ENCODE results near the gene MLC1.

MLC1 gene

GRCh38 chr22:50046481-50047245 lies 38.6 kb downstream of the MLC1 start:
- H3K4me1 ChIP-seq (ENCODE audit: control extremely low read depth in 1 of 4, control insufficient read depth in 4 of 4, insufficient read depth in 4 of 4, low read length in 3 of 4), result peaks cover 0 to 22% (median 19%) of the 10 kb centered on the region in 4 experiments
- DNase-seq, result no peak
- H3K4me3 ChIP-seq (ENCODE audit: control insufficient read depth in 1 of 7, extremely low read depth in 1 of 7, insufficient read depth in 4 of 7, low read depth in 2 of 7, low read length in 6 of 7), result no peak overlapping the region
- H3K36me3 ChIP-seq (ENCODE audit: control insufficient read depth in 4 of 4, insufficient read depth in 4 of 4, low read length in 3 of 4), result no peaks in the 10 kb centered on the region
- ChIA-PET POLR2A (no interaction called here), CTCF (interaction anchor here (1.2 kb wide), 1 partner anchor 40 kb away, joined by 4 read pairs; no protein-coding TSS in a partner anchor)
- no peak overlapping the region for H3K27ac ChIP-seq (ENCODE audit: insufficient read depth in 1 of 2, low read depth in 1 of 2, low read length in 2 of 2, poor library complexity in 1 of 2, severe bottlenecking in 2 of 2)
- WGBS (ENCODE audit: insufficient coverage), result 98% methylated on average over 14 of the region's 27 CpGs
- no peaks in the 10 kb centered on the region for H3K9me3 ChIP-seq (ENCODE audit: control extremely low read depth in 1 of 5, control insufficient read depth in 4 of 5, insufficient read depth in 2 of 5, low read depth in 1 of 5, low read length in 4 of 5)
- H3K27me3 ChIP-seq (replicated peaks in 2 of 5; ENCODE audit: control insufficient read depth in 4 of 5, insufficient read depth in 5 of 5, low read length in 4 of 5), result no peaks in the 10 kb centered on the region

GRCh38 chr22:50046019-50046415 lies 39.2 kb downstream of the MLC1 start:
- POLR2A ChIA-PET, result no interaction called here
- no peaks in the 10 kb centered on the region for H3K27me3 ChIP-seq (replicated peaks in 2 of 5; ENCODE audit: control insufficient read depth in 4 of 5, insufficient read depth in 5 of 5, low read length in 4 of 5)
- no peak for DNase-seq
- H3K9me3 ChIP-seq (ENCODE audit: control extremely low read depth in 1 of 5, control insufficient read depth in 4 of 5, insufficient read depth in 2 of 5, low read depth in 1 of 5, low read length in 4 of 5), result no peaks in the 10 kb centered on the region
- H3K4me1 ChIP-seq (ENCODE audit: control extremely low read depth in 1 of 4, control insufficient read depth in 4 of 4, insufficient read depth in 4 of 4, low read length in 3 of 4), result peaks cover 0 to 24% (median 20%) of the 10 kb centered on the region in 4 experiments
- CTCF ChIA-PET, result interaction anchor here (1.2 kb wide), 1 partner anchor 40 kb away, joined by 4 read pairs; no protein-coding TSS in a partner anchor
- H3K27ac ChIP-seq (ENCODE audit: insufficient read depth in 1 of 2, low read depth in 1 of 2, low read length in 2 of 2, poor library complexity in 1 of 2, severe bottlenecking in 2 of 2), result no peak overlapping the region
- no peaks in the 10 kb centered on the region for H3K36me3 ChIP-seq (ENCODE audit: control insufficient read depth in 4 of 4, insufficient read depth in 4 of 4, low read length in 3 of 4)
- WGBS (ENCODE audit: insufficient coverage), result 94% methylated on average over 12 of the region's 19 CpGs
- no peak overlapping the region for H3K4me3 ChIP-seq (ENCODE audit: control insufficient read depth in 1 of 7, extremely low read depth in 1 of 7, insufficient read depth in 4 of 7, low read depth in 2 of 7, low read length in 6 of 7)

- Histone ChIP-seq H3K36me3 (ENCODE audit: control insufficient read depth in 4 of 4, insufficient read depth in 4 of 4, low read length in 3 of 4) (no peaks in the 10 kb centered on the region), H3K27me3 (replicated peaks in 2 of 5; ENCODE audit: control insufficient read depth in 4 of 5, insufficient read depth in 5 of 5, low read length in 4 of 5) (no peaks in the 10 kb centered on the region), H3K27ac (ENCODE audit: insufficient read depth in 1 of 2, low read depth in 1 of 2, low read length in 2 of 2, poor library complexity in 1 of 2, severe bottlenecking in 2 of 2) (no peak overlapping the region), H3K4me3 (ENCODE audit: control insufficient read depth in 1 of 7, extremely low read depth in 1 of 7, insufficient read depth in 4 of 7, low read depth in 2 of 7, low read length in 6 of 7) (peak overlapping the region in 3 of 7 experiments; percentile 19 to 59 (median 32)), H3K9me3 (ENCODE audit: control extremely low read depth in 1 of 5, control insufficient read depth in 4 of 5, insufficient read depth in 2 of 5, low read depth in 1 of 5, low read length in 4 of 5) (no peaks in the 10 kb centered on the region), H3K4me1 (ENCODE audit: control extremely low read depth in 1 of 4, control insufficient read depth in 4 of 4, insufficient read depth in 4 of 4, low read length in 3 of 4) (peaks cover 0 to 24% (median 20%) of the 10 kb centered on the region in 4 experiments)
- 91% methylated on average over 28 of the region's 35 CpGs for WGBS (ENCODE audit: insufficient coverage)
- POLR2A ChIA-PET, result interaction anchor here (0.5 to 1.8 kb wide), 2 partner anchors 11 to 277 kb away, joined by 4 to 6 read pairs; no protein-coding TSS in a partner anchor
- CTCF ChIA-PET, result interaction anchor here (1.2 kb wide), 1 partner anchor 41 kb away, joined by 4 read pairs; no protein-coding TSS in a partner anchor
- DNase-seq, result no peak
These were observed 39.8 kb downstream of the MLC1 start for GRCh38 chr22:50045211-50046018.

- ChIA-PET POLR2A (interaction anchor here (0.5 to 1.8 kb wide), 2 partner anchors 10 to 277 kb away, joined by 4 to 6 read pairs; no protein-coding TSS in a partner anchor), CTCF (no interaction called here)
- DNase-seq, result peak in 2 of 3 donors; percentile 71 to 81
- Histone ChIP-seq H3K4me3 (ENCODE audit: control insufficient read depth in 1 of 7, extremely low read depth in 1 of 7, insufficient read depth in 4 of 7, low read depth in 2 of 7, low read length in 6 of 7) (peak overlapping the region in 4 of 7 experiments; percentile 19 to 59 (median 30)), H3K36me3 (ENCODE audit: control insufficient read depth in 4 of 4, insufficient read depth in 4 of 4, low read length in 3 of 4) (no peaks in the 10 kb centered on the region), H3K4me1 (ENCODE audit: control extremely low read depth in 1 of 4, control insufficient read depth in 4 of 4, insufficient read depth in 4 of 4, low read length in 3 of 4) (peaks cover 0 to 24% (median 20%) of the 10 kb centered on the region in 4 experiments), H3K27ac (ENCODE audit: insufficient read depth in 1 of 2, low read depth in 1 of 2, low read length in 2 of 2, poor library complexity in 1 of 2, severe bottlenecking in 2 of 2) (no peak overlapping the region), H3K27me3 (replicated peaks in 2 of 5; ENCODE audit: control insufficient read depth in 4 of 5, insufficient read depth in 5 of 5, low read length in 4 of 5) (no peaks in the 10 kb centered on the region), H3K9me3 (ENCODE audit: control extremely low read depth in 1 of 5, control insufficient read depth in 4 of 5, insufficient read depth in 2 of 5, low read depth in 1 of 5, low read length in 4 of 5) (peaks cover 0 to 5% (median under 1%) of the 10 kb centered on the region in 5 experiments)
- 3% methylated on average over 24 of the region's 30 CpGs for WGBS (ENCODE audit: insufficient coverage)
These were observed 40.6 kb downstream of the MLC1 start for GRCh38 chr22:50044485-50045118.

- Histone ChIP-seq H3K27me3 (replicated peaks in 2 of 5; ENCODE audit: control insufficient read depth in 4 of 5, insufficient read depth in 5 of 5, low read length in 4 of 5) (no peaks in the 10 kb centered on the region), H3K27ac (ENCODE audit: insufficient read depth in 1 of 2, low read depth in 1 of 2, low read length in 2 of 2, poor library complexity in 1 of 2, severe bottlenecking in 2 of 2) (no peak overlapping the region), H3K36me3 (ENCODE audit: control insufficient read depth in 4 of 4, insufficient read depth in 4 of 4, low read length in 3 of 4) (no peaks in the 10 kb centered on the region), H3K9me3 (ENCODE audit: control extremely low read depth in 1 of 5, control insufficient read depth in 4 of 5, insufficient read depth in 2 of 5, low read depth in 1 of 5, low read length in 4 of 5) (peaks cover 0 to 15% (median 4%) of the 10 kb centered on the region in 5 experiments), H3K4me3 (ENCODE audit: control insufficient read depth in 1 of 7, extremely low read depth in 1 of 7, insufficient read depth in 4 of 7, low read depth in 2 of 7, low read length in 6 of 7) (peak overlapping the region in 1 of 7 experiments; percentile 11), H3K4me1 (ENCODE audit: control extremely low read depth in 1 of 4, control insufficient read depth in 4 of 4, insufficient read depth in 4 of 4, low read length in 3 of 4) (peaks cover 0 to 27% (median 20%) of the 10 kb centered on the region in 4 experiments)
- CTCF ChIA-PET, result interaction anchor here (0.8 to 1.8 kb wide), 3 partner anchors 11 to 171 kb away, joined by 3 to 7 read pairs (median 4); partner anchors contain the start of gene MLC1
- POLR2A ChIA-PET, result interaction anchor here (0.6 to 1.5 kb wide), 2 partner anchors 11 to 44 kb away, joined by 3 read pairs; partner anchors contain the start of gene MLC1
- 80% methylated on average over 15 of the region's 17 CpGs for WGBS (ENCODE audit: insufficient coverage)
- DNase-seq, result no peak
These were observed 43.7 kb downstream of the MLC1 start for GRCh38 chr22:50041361-50042065.

- Histone ChIP-seq H3K36me3 (ENCODE audit: control insufficient read depth in 4 of 4, insufficient read depth in 4 of 4, low read length in 3 of 4) (no peaks in the 10 kb centered on the region), H3K9me3 (ENCODE audit: control extremely low read depth in 1 of 5, control insufficient read depth in 4 of 5, insufficient read depth in 2 of 5, low read depth in 1 of 5, low read length in 4 of 5) (peaks cover 0 to 15% (median 4%) of the 10 kb centered on the region in 5 experiments), H3K27ac (ENCODE audit: insufficient read depth in 1 of 2, low read depth in 1 of 2, low read length in 2 of 2, poor library complexity in 1 of 2, severe bottlenecking in 2 of 2) (no peak overlapping the region), H3K4me3 (ENCODE audit: control insufficient read depth in 1 of 7, extremely low read depth in 1 of 7, insufficient read depth in 4 of 7, low read depth in 2 of 7, low read length in 6 of 7) (no peak overlapping the region), H3K4me1 (ENCODE audit: control extremely low read depth in 1 of 4, control insufficient read depth in 4 of 4, insufficient read depth in 4 of 4, low read length in 3 of 4) (peaks cover 0 to 35% (median 24%) of the 10 kb centered on the region in 4 experiments), H3K27me3 (replicated peaks in 2 of 5; ENCODE audit: control insufficient read depth in 4 of 5, insufficient read depth in 5 of 5, low read length in 4 of 5) (no peaks in the 10 kb centered on the region)
- ChIA-PET POLR2A (interaction anchor here (1.5 kb wide), 1 partner anchor 44 kb away, joined by 3 read pairs; the partner anchor contains the start of gene MLC1), CTCF (interaction anchor here (1.4 to 1.8 kb wide), 2 partner anchors 10 to 44 kb away, joined by 4 to 7 read pairs; partner anchors contain the start of gene MLC1)
- WGBS (ENCODE audit: insufficient coverage), result 100% methylated on average over 3 of the region's 7 CpGs
- no peak for DNase-seq
These were observed 44.5 kb downstream of the MLC1 start for GRCh38 chr22:50040717-50041116.
